Osteocyte (in vitro differentiated cells): ENCODE measurements around the gene GTF2A2. TPM values are rescaled to one million over a fixed set of nuclear protein-coding genes. Genes with fewer than 3 reads are reported as not detected.

Experiments used
- DNase-seq: peaks from one replicate; pipeline ENCODE4 v3.0.0; 2021; ENCODE audit warnings: mixed read lengths; ENCODE audit not compliant: unreplicated experiment; ENCODE audit errors: extremely low spot score
- H3K27ac Mint-ChIP-seq: one replicate; pipeline ENCODE4 v1.8.0; 2021; ENCODE audit warnings: mild to moderate bottlenecking, mixed read lengths; ENCODE audit not compliant: unreplicated experiment
- H3K27me3 Mint-ChIP-seq: one replicate; pipeline ENCODE4 v1.8.0; 2021; ENCODE audit warnings: mixed read lengths; ENCODE audit not compliant: unreplicated experiment
- H3K36me3 Mint-ChIP-seq: one replicate; pipeline ENCODE4 v1.8.0; 2021; ENCODE audit warnings: mixed read lengths; ENCODE audit not compliant: unreplicated experiment
- H3K4me1 Mint-ChIP-seq: one replicate; pipeline ENCODE4 v1.8.0; 2021; ENCODE audit warnings: mixed read lengths; ENCODE audit not compliant: unreplicated experiment
- H3K4me3 Mint-ChIP-seq: one replicate; pipeline ENCODE4 v1.8.0; 2021; ENCODE audit warnings: mild to moderate bottlenecking, moderate library complexity, mixed read lengths; ENCODE audit not compliant: unreplicated experiment
- H3K9me3 Mint-ChIP-seq: one replicate; pipeline ENCODE4 v1.8.0; 2021; ENCODE audit warnings: mixed read lengths; ENCODE audit not compliant: unreplicated experiment
- total RNA-seq: library from RNA; stranded (reverse); gene quantifications from 2 replicates; pipeline ENCODE4 v1.2.1, GENCODE V29; 2021
- TF ChIP-seq, protein P1 (sequence below): fragments of 200-600 bp; sonication (generic); IDR thresholded peaks from 2 replicates; pipeline ENCODE4 v1.5.0; 2021; ENCODE audit warnings: antibody characterized with exemption, mild to moderate bottlenecking, moderate library complexity

Gene GTF2A2
- total RNA-seq, 1 donor from 2014 or later: 99.1 TPM

DNA sequence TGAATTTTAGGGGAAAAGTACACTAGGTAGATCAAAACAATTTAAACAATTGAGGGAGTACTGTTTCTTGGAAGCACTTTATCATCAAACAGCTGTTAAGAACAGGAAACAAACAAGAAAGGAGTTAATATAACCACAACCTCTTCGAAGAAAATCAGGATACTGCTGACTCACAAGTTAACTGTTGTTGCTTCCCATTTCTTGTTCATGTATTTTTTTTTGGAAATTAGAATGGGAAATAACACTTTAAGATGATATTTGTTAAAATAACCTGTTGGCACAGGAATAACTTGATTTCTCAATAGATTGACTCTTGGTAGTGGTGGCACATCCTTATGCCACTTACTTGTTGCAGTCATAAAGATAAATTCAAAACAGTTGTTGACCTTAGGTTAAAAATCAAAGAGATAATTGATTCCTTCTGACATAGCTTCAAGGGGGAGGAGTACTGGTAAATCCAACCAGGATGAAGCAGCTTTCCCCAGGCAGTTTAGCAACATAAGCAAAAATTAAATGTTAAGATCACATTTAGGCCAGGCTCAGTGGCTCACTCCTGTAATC, 28.5 kb upstream of the GTF2A2 start:
- H3K4me3 Mint-ChIP-seq: peak overlapping the region; percentile 26
- H3K4me1 Mint-ChIP-seq: peaks cover 29% of the 10 kb centered on the region
- peaks cover 6% of the 10 kb centered on the region for H3K36me3 Mint-ChIP-seq
- H3K27me3 Mint-ChIP-seq: no peaks in the 10 kb centered on the region
- H3K9me3 Mint-ChIP-seq: no peaks in the 10 kb centered on the region
- H3K27ac Mint-ChIP-seq: peak overlapping the region; percentile 25
- DNase-seq: no peak
- TF ChIP-seq, protein P1, sequence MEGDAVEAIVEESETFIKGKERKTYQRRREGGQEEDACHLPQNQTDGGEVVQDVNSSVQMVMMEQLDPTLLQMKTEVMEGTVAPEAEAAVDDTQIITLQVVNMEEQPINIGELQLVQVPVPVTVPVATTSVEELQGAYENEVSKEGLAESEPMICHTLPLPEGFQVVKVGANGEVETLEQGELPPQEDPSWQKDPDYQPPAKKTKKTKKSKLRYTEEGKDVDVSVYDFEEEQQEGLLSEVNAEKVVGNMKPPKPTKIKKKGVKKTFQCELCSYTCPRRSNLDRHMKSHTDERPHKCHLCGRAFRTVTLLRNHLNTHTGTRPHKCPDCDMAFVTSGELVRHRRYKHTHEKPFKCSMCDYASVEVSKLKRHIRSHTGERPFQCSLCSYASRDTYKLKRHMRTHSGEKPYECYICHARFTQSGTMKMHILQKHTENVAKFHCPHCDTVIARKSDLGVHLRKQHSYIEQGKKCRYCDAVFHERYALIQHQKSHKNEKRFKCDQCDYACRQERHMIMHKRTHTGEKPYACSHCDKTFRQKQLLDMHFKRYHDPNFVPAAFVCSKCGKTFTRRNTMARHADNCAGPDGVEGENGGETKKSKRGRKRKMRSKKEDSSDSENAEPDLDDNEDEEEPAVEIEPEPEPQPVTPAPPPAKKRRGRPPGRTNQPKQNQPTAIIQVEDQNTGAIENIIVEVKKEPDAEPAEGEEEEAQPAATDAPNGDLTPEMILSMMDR: no peak

DNA sequence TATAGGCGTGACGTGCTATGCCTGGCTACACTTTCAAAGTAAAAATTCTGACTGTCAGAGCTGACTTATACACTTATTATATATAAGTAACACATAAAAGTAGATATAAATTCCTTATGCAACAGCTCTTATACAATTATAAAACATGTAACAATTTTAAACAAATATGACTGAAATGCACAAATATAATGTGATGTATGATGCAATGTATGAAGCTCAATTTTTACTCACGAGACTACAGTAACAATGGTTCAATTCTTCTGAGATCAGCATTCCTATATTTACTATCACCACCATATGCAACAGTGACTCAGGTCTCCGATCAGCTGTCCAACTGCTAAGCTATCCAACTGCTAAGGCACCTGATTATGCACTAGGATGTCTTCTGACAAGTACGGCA, 23.6 kb upstream of the GTF2A2 start:
- DNase-seq: no peak
- Mint-ChIP-seq H3K27me3 (no peaks in the 10 kb centered on the region), H3K4me3 (no peak overlapping the region), H3K4me1 (peaks cover 13% of the 10 kb centered on the region), H3K36me3 (peaks cover 33% of the 10 kb centered on the region), H3K27ac (no peak overlapping the region), H3K9me3 (no peaks in the 10 kb centered on the region)
- TF ChIP-seq, protein P1: no peak

DNA sequence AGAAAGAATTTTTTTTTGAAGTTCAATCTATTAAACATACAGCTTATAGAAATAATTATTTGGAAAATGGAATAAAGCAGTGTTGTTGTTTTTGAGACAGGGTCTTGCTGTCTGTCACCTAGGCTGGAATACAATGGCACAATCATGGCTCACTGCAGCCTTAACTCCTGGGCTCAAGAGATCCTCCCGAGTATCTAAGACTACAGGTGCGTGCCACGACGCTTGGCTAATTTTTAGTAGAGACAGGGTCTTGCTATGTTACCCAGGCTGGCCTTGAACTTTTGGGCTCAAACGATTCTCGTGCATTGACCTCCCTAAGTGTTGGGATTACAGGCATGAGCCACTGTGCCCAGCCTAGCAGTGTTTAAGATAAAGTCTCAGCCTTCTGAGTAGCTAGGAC, 23.0 kb upstream of the GTF2A2 start:
- Mint-ChIP-seq H3K4me3 (no peak overlapping the region), H3K9me3 (no peaks in the 10 kb centered on the region), H3K4me1 (peaks cover 8% of the 10 kb centered on the region), H3K27me3 (no peaks in the 10 kb centered on the region), H3K27ac (no peak overlapping the region), H3K36me3 (peaks cover 38% of the 10 kb centered on the region)
- TF ChIP-seq, protein P1: no peak
- DNase-seq: no peak

DNA sequence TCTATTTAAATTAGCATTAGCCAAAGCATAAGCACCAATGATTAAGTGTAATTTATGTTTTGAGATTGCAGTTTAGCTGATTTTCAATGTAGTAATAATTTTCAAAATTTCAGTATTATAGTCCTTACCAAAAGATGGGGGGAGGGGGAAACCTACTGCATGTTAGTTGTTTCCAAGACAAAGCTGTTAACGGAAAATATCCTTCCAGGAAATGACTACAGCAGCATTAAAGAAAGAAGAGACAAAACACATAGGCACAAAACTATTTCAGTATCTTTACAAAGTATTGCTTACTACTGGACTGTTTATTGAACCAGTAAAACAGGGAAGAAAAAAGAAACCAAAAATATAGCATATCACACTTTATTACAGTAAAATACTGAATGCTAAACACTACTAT, 21.3 kb upstream of the GTF2A2 start:
- H3K9me3 Mint-ChIP-seq: no peaks in the 10 kb centered on the region
- H3K27me3 Mint-ChIP-seq: no peaks in the 10 kb centered on the region
- no peak overlapping the region for H3K4me3 Mint-ChIP-seq
- no peak overlapping the region for H3K27ac Mint-ChIP-seq
- DNase-seq: no peak
- peaks cover 44% of the 10 kb centered on the region for H3K36me3 Mint-ChIP-seq
- TF ChIP-seq, protein P1: no peak
- peaks cover 2% of the 10 kb centered on the region for H3K4me1 Mint-ChIP-seq

DNA sequence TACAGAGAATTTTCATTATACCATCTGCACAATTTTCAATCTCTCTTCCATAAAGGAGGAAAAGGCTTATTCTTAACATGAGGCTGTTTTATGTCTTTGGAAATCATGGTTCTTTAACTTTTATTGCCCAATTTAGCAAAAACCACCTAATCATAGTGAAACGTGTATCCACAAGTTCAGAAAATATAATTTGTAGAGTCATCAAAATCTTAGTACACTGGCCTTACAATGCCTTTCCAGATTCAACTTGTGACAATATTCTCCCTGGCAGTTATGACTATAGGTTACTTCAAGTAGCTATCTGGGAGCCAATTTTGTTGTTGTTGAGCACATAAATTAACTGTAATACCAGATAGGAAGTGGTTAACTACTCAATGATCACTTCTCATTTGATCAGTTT, 20.9 kb upstream of the GTF2A2 start:
- Mint-ChIP-seq H3K27ac (no peak overlapping the region), H3K27me3 (no peaks in the 10 kb centered on the region), H3K9me3 (no peaks in the 10 kb centered on the region), H3K4me3 (no peak overlapping the region), H3K4me1 (peaks cover 1% of the 10 kb centered on the region), H3K36me3 (peaks cover 44% of the 10 kb centered on the region)
- TF ChIP-seq, protein P1: no peak
- no peak for DNase-seq
